ENCODE results near the gene SLPI. TPM values are rescaled to one million over a fixed set of nuclear protein-coding genes. Genes with fewer than 3 reads are reported as not detected.

SLPI gene
- polyA plus RNA-seq, 1 donor from 2014 or later, result not detected

DNA sequence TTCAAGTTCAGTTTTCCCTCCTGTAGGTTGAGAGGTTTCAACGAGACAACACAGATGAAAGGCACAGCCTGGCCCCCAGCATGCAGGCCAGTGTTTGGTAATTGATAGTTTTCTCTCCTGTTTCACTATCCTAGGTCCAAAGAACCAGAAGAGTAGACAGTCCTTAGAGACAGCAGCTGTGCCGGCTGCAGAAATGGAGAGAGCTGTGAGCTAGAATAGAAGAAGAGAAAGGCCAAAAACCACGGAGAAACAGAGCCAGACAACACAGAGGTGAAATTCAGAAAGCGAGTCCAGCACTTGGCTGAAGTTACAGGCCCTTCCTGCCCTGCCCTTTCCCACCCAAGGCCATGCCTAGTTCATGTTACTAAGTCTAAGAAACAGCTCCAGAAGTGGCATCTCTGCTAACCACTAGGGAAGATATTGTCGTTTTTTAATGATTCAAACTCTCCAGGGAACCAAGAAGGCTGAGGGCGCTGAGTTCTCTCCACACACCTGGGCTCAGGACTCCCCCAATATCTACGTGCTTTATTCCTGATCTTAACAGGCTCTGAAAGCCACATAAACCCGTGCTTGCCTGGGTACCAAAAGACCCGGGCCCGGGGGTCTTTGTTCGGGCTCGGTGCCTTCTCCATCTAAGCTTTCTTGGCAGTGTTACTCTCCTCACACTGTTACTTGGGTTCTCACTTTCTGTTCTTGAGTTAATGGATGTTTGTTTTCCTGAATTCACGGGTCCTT lies 35.7 kb upstream of the SLPI start:
- Mint-ChIP-seq H3K27ac (no peak overlapping the region), H3K9me3 (no peaks in the 10 kb centered on the region), H3K4me3 (no peak overlapping the region), H3K27me3 (peaks cover 27% of the 10 kb centered on the region), H3K4me1 (peaks cover 10 to 18% (median 14%) of the 10 kb centered on the region in 3 donors), H3K36me3 (no peaks in the 10 kb centered on the region)

DNA sequence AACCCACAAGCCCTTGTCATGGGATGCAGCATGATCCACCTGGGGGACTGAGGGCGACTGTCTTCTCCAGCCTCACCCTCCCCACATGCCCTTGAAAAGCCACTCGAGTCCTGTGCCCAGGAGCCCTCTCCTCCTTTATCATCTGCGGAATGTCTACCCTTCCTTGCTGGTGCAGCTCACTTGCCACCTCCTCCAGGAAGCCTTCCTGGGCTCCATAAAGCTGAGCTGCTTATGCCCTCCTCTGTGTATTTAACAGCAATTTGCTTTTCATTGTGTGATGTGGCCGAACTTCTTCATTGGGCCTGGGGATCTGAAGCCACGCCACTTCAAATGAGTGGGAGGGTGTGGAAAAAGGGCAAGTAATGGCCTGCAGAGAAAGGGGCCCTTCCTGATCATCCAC lies 34.5 kb upstream of the SLPI start:
- Mint-ChIP-seq H3K36me3 (no peaks in the 10 kb centered on the region), H3K9me3 (no peaks in the 10 kb centered on the region), H3K27me3 (peaks cover 16% of the 10 kb centered on the region), H3K4me3 (no peak overlapping the region), H3K4me1 (peaks cover 10 to 15% (median 11%) of the 10 kb centered on the region in 3 donors), H3K27ac (no peak overlapping the region)

DNA sequence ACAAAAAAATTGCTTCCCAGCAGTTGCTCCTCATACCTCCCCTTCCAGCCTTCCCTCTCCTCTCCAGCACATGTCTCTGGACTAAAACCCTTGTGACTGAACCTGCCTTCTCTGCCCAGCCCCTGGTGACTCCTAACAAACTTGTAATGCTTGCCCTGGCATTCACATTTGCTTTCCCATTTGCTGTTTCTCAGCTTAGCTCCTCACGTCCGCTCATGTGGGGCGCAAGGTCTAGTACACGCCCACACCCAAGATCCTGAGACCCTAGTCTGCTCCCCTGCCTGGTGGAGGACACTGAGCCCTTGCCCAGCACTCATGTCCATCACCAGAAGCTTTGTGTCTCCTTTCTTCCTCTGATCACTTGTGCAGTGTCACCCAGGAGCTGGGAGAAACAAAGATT lies 34.0 kb upstream of the SLPI start:
- peaks cover 9 to 13% (median 10%) of the 10 kb centered on the region in 3 donors for H3K4me1 Mint-ChIP-seq
- no peak overlapping the region for H3K4me3 Mint-ChIP-seq
- no peaks in the 10 kb centered on the region for H3K9me3 Mint-ChIP-seq
- H3K27ac Mint-ChIP-seq, result no peak overlapping the region
- H3K36me3 Mint-ChIP-seq, result no peaks in the 10 kb centered on the region
- H3K27me3 Mint-ChIP-seq, result peaks cover 14% of the 10 kb centered on the region

DNA sequence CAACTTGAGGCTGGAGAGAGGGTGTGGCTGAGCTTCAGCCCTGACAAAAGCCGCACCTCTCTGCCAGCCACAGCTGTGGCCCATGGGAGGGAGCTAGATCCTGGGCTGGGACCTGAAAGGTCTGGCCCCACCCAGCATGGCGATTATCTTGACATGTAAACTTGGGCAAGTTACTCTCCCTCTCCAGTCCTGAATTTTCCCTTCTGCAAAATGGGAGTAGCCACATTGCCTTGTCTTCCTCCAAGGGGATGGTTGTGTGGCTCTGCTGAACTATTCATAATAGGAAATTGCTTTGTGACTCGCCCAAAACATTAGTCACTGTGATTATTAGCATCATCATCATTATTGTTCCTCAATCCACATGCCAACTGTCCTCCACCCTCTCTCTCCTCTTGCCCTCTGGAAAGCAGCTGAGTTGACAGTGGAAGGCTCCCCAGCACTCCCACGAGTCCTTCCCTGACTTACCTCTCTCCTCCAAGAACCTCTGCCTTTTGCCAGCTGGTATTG lies 29.2 kb upstream of the SLPI start:
- Mint-ChIP-seq H3K4me1 (peaks cover 0 to 2% (median 0%) of the 10 kb centered on the region in 3 donors), H3K36me3 (no peaks in the 10 kb centered on the region), H3K4me3 (no peak overlapping the region), H3K27ac (no peak overlapping the region), H3K9me3 (no peaks in the 10 kb centered on the region), H3K27me3 (peaks cover 16% of the 10 kb centered on the region)

DNA sequence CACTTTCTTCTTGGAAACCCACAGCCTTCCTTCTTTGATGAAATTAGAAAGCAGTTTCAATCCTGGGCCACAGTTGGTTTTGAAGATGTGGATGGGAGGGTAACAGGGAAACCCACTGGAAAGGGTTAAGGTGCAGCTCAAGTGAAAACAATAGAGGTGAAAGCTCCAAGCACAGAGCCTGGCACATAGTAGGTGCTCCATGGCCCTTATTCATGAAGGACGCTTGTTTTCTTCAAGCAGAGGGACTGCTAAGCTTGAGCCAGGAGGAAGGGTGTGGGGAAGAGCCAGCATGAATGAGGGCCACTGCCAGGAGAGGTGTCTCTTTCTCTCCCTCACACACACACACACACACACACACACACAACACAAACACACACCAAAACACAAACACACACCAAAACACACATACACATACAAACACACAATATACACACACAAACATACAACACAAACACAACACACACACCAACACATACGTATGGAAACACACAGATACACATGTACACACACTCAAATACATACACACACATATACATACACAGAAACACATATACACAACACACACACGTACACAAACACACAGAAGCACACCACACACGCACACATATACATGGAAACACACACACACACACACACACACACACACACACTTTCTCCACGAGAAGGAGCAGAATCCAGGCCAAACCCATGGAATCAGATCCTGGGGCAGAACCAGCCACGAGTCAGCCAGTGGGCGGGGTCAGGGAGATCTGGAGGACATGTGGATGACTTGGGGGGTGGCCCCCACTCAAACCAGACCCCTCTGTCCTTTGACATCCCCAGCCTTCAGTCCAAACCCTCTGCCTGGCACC lies 28.6 kb upstream of the SLPI start:
- H3K36me3 Mint-ChIP-seq, result no peaks in the 10 kb centered on the region
- no peak overlapping the region for H3K27ac Mint-ChIP-seq
- H3K4me1 Mint-ChIP-seq, result peaks cover 0 to 2% (median 0%) of the 10 kb centered on the region in 3 donors
- H3K4me3 Mint-ChIP-seq, result no peak overlapping the region
- H3K27me3 Mint-ChIP-seq, result peaks cover 19% of the 10 kb centered on the region
- H3K9me3 Mint-ChIP-seq, result peaks cover 0 to 3% (median 3%) of the 10 kb centered on the region in 3 donors

DNA sequence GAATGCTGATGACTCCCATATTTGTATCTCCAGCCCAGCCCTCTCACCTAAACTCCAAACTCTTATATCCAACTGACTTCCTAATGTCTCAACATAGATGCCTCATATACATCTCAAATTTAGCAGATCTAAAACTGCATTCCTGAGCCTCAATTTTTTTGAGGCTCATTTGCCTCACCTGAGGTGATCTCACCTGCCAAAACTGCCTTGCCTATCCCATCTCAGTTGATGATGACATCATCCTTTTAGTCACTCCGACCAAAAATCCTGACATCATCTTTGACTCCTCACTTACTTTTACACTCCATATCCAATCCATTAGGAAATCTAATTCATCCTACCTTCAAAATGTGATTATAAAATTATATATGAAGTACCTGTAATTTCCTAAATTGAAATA lies 25.6 kb upstream of the SLPI start:
- H3K4me3 Mint-ChIP-seq, result no peak overlapping the region
- no peaks in the 10 kb centered on the region for H3K36me3 Mint-ChIP-seq
- H3K27ac Mint-ChIP-seq, result no peak overlapping the region
- H3K4me1 Mint-ChIP-seq, result peaks cover 0 to 2% (median 0%) of the 10 kb centered on the region in 3 donors
- peaks cover 0 to 3% (median 3%) of the 10 kb centered on the region in 3 donors for H3K9me3 Mint-ChIP-seq
- peaks cover 25% of the 10 kb centered on the region for H3K27me3 Mint-ChIP-seq

DNA sequence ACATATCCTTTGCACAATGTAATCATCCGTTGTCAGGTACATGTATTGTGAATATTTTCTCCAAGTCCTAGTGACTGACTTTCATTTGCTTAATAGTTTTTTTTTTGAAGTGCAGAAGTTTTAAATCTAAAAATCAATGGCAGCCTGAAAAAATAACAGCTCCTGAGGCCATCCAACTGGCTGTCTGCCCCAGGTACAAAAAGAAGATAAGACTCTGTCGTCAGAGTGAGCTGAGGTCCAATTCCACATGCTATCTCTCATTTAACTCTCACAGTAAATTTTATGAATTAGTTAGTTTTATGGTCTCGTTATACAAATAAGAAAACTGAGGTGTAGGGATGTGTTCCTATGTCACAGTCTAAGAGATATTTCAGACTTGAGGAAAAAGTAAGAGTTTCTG lies 21.0 kb upstream of the SLPI start:
- no peaks in the 10 kb centered on the region for H3K36me3 Mint-ChIP-seq
- H3K4me3 Mint-ChIP-seq, result no peak overlapping the region
- peaks cover 0 to 5% (median 4%) of the 10 kb centered on the region in 3 donors for H3K9me3 Mint-ChIP-seq
- no peak overlapping the region for H3K27ac Mint-ChIP-seq
- H3K27me3 Mint-ChIP-seq, result peaks cover 27% of the 10 kb centered on the region
- peaks cover 0 to 1% (median 0%) of the 10 kb centered on the region in 3 donors for H3K4me1 Mint-ChIP-seq

DNA sequence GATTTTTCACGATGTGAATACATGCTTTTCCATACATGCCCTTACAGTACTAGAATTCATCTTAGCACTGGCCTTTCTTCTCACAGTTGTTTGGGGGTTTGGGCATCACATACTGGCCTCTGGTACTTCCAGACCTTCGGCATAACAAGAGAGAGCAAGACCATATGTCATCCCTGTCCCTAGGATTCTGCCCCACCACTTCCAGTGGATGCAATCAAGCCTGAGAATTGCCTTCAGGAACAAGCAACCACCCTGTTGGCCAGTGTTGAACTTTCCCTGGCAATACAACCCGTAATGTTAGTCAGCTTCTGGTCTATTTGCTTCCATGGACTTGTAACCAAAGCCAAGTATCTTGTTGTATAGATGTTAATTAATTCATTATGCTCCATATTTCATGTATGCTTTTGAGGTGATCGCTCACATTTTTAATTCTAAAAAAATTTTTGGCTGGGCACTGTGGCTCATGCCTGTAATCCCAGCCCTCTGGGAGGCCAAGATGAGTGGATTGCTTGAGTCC lies 15.4 kb upstream of the SLPI start:
- Mint-ChIP-seq H3K9me3 (peaks cover 0 to 3% (median 2%) of the 10 kb centered on the region in 3 donors), H3K27me3 (peaks cover 11% of the 10 kb centered on the region), H3K4me3 (no peak overlapping the region), H3K36me3 (no peaks in the 10 kb centered on the region), H3K4me1 (no peaks in the 10 kb centered on the region), H3K27ac (no peak overlapping the region)

- no peaks in the 10 kb centered on the region for H3K36me3 Mint-ChIP-seq
- no peak overlapping the region for H3K4me3 Mint-ChIP-seq
- no peak overlapping the region for H3K27ac Mint-ChIP-seq
- H3K9me3 Mint-ChIP-seq, result peaks cover 0 to 2% (median 0%) of the 10 kb centered on the region in 3 donors
- H3K4me1 Mint-ChIP-seq, result no peaks in the 10 kb centered on the region
- H3K27me3 Mint-ChIP-seq, result peaks cover 11% of the 10 kb centered on the region
These were observed 14.7 kb upstream of the SLPI start for GRCh38 chr20:45269056-45269455.

DNA sequence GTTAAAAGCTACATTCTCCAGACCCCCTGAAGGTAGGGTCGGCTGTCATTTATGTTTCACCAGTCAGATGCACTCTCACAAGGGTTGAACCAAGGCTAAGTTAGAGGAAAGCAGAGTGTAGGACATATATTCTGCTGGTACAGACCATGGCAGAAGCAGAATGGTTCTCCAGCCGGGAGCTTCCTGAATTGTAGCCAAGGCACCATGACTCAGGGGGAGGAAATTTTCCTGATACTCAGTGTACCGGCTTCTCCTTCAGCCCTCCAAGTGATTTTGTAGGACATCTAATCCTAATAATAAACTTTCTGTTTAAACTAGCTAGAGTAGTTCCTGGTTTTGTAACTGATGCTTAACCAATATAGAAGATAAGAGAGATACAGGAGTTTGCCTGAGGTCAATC lies 14.2 kb upstream of the SLPI start:
- no peak overlapping the region for H3K4me3 Mint-ChIP-seq
- H3K27me3 Mint-ChIP-seq, result peaks cover 10% of the 10 kb centered on the region

DNA sequence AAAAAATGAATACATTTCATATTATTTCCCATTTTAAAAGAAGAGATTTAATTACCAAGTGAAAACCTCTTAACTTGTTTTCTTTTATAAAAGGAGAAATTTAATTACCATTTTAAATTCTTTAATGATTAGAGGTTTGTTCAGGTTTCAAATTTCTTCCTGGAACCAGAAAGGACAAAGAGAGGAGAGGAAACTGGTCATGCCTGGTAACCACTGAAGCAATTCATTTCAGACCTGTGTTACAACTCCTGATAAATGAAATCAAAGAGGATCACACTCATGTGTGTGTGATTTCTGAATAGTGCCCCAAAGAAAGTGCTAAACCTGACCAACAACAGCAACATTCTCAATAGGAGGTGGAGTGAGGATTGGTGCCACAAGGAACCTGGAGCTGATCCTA lies 12.6 kb upstream of the SLPI start:
- Mint-ChIP-seq H3K27me3 (peaks cover 12% of the 10 kb centered on the region), H3K9me3 (peaks cover 0 to 2% (median 0%) of the 10 kb centered on the region in 3 donors), H3K27ac (peak overlapping the region in 1 of 3 donors; percentile 44), H3K4me3 (no peak overlapping the region), H3K36me3 (no peaks in the 10 kb centered on the region), H3K4me1 (no peaks in the 10 kb centered on the region)

More for the DNA sequence above, 14.2 kb upstream of the SLPI start:
- Mint-ChIP-seq H3K27ac (no peak overlapping the region), H3K4me1 (no peaks in the 10 kb centered on the region), H3K9me3 (peaks cover 0 to 2% (median 0%) of the 10 kb centered on the region in 3 donors), H3K36me3 (no peaks in the 10 kb centered on the region)

GRCh38 chr20:45263556-45264266 lies 9.3 kb upstream of the SLPI start:
- Mint-ChIP-seq H3K27ac (no peak overlapping the region), H3K4me1 (no peaks in the 10 kb centered on the region), H3K27me3 (peaks cover 5% of the 10 kb centered on the region)

GRCh38 chr20:45258664-45259063 lies 4.3 kb upstream of the SLPI start:
- H3K27ac Mint-ChIP-seq, result no peak overlapping the region
- H3K36me3 Mint-ChIP-seq, result no peaks in the 10 kb centered on the region
- H3K4me1 Mint-ChIP-seq, result peaks cover 0 to 1% (median 0%) of the 10 kb centered on the region in 3 donors
- H3K9me3 Mint-ChIP-seq, result no peaks in the 10 kb centered on the region
- no peak overlapping the region for H3K4me3 Mint-ChIP-seq
- peaks cover 13% of the 10 kb centered on the region for H3K27me3 Mint-ChIP-seq

More at GRCh38 chr20:45263556-45264266, 9.3 kb upstream of the SLPI start:
- Mint-ChIP-seq H3K4me3 (peak overlapping the region in 1 of 4 donors; percentile 39), H3K36me3 (no peaks in the 10 kb centered on the region), H3K9me3 (no peaks in the 10 kb centered on the region)

DNA sequence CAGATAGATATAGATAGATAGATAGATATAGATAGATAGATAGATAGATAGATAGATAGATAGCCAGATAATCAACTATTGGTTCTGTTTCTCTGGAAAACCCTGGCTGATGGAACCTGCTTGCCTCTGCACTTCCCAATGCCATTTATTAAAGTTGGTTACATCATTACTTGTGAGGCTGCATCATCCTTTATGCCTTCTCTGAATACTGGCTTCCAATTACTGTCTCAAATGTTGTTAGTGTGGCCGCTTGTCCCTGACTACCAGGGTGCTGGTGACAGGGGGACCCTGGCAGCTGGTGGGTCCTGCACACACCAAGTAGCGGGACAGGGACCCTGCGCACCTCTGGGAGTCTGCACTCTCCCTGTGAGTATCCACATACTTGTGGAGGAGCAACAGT lies 3.9 kb upstream of the SLPI start:
- peaks cover 17% of the 10 kb centered on the region for H3K27me3 Mint-ChIP-seq
- H3K27ac Mint-ChIP-seq, result no peak overlapping the region
- no peak overlapping the region for H3K4me3 Mint-ChIP-seq
- H3K9me3 Mint-ChIP-seq, result no peaks in the 10 kb centered on the region
- no peaks in the 10 kb centered on the region for H3K36me3 Mint-ChIP-seq
- peaks cover 0 to 1% (median 0%) of the 10 kb centered on the region in 3 donors for H3K4me1 Mint-ChIP-seq

Data from IgD-negative memory B cell (primary cell).